A204.1 (cell line): Measurements from ENCODE around the gene CCM2.

Experiments
- FAIRE-seq: peaks from 2 replicates; lab custom pipeline; 2012; peaks lifted over from hg19 to GRCh38; lab: Jason Lieb, UNC

CCM2 gene

GRCh38 chr7:45035893-45036292 is 35.9 kb downstream of the CCM2 start:
- FAIRE-seq = no peak

- no peak for FAIRE-seq
Measured at GRCh38 chr7:45036317-45036716, 36.3 kb downstream of the CCM2 start.

- no peak for FAIRE-seq
Measured at GRCh38 chr7:45036796-45037195, 36.8 kb downstream of the CCM2 start.

GRCh38 chr7:45037876-45038275 is 37.9 kb downstream of the CCM2 start:
- no peak for FAIRE-seq

- no peak for FAIRE-seq
Measured at GRCh38 chr7:45039106-45039505, 39.1 kb downstream of the CCM2 start.

- FAIRE-seq = no peak
Measured at GRCh38 chr7:45044338-45044737, 44.3 kb downstream of the CCM2 start.

- no peak for FAIRE-seq
Measured at GRCh38 chr7:45048748-45049147, 48.7 kb downstream of the CCM2 start.

- no peak for FAIRE-seq
Measured at GRCh38 chr7:45050198-45050597, 50.2 kb downstream of the CCM2 start.

- FAIRE-seq = no peak
Measured at GRCh38 chr7:45052011-45052410, 52.0 kb downstream of the CCM2 start.

GRCh38 chr7:45053401-45053800 is 53.4 kb downstream of the CCM2 start:
- FAIRE-seq = no peak

- FAIRE-seq = no peak
Measured at GRCh38 chr7:45053941-45054340, 53.9 kb downstream of the CCM2 start.

GRCh38 chr7:45054442-45054841 is 54.4 kb downstream of the CCM2 start:
- FAIRE-seq = no peak

GRCh38 chr7:45055016-45055415 is 55.0 kb downstream of the CCM2 start:
- FAIRE-seq = no peak

GRCh38 chr7:45055594-45056219 is 55.7 kb downstream of the CCM2 start:
- no peak for FAIRE-seq

- FAIRE-seq = no peak
Measured at GRCh38 chr7:45057878-45058277, 57.9 kb downstream of the CCM2 start.

- no peak for FAIRE-seq
Measured at GRCh38 chr7:45060295-45060694, 60.3 kb downstream of the CCM2 start.

GRCh38 chr7:45061352-45061751 is 61.4 kb downstream of the CCM2 start:
- FAIRE-seq = no peak

GRCh38 chr7:45061806-45062425 is 61.9 kb downstream of the CCM2 start:
- no peak for FAIRE-seq

- no peak for FAIRE-seq
Measured at GRCh38 chr7:45064047-45064725, 64.2 kb downstream of the CCM2 start.

- FAIRE-seq = no peak
Measured at GRCh38 chr7:45065031-45065995, 65.3 kb downstream of the CCM2 start.

- no peak for FAIRE-seq
Measured at GRCh38 chr7:45066409-45066808, 66.4 kb downstream of the CCM2 start.

- no peak for FAIRE-seq
Measured at GRCh38 chr7:45067582-45067981, 67.6 kb downstream of the CCM2 start.
